ENCODE results near the gene HSPA1L.

The HSPA1L gene

GRCh38 chr6:31791324-31792089, 23.6 kb downstream of the HSPA1L start:
- TF ChIP-seq ZFX (IDR thresholded peaks at IDR 0.05) (no peak), CTCF (conservative IDR thresholded peaks at IDR 0.05) (peak; percentile 81; the same call in 1 of the 2 replicates)

GRCh38 chr6:31785475-31785874, 29.6 kb downstream of the HSPA1L start:
- TF ChIP-seq ZFX (IDR thresholded peaks at IDR 0.05) (no peak), CTCF (conservative IDR thresholded peaks at IDR 0.05) (no peak)
- no peak overlapping the region for H3K27ac ChIP-seq

More at GRCh38 chr6:31791324-31792089, 23.6 kb downstream of the HSPA1L start:
- no peak overlapping the region for H3K27ac ChIP-seq

- H3K27ac ChIP-seq, result no peak overlapping the region
- TF ChIP-seq CTCF (conservative IDR thresholded peaks at IDR 0.05) (no peak), ZFX (IDR thresholded peaks at IDR 0.05) (no peak)
These were observed 30.8 kb downstream of the HSPA1L start for GRCh38 chr6:31784098-31784925.

- H3K27ac ChIP-seq, result no peak overlapping the region
- TF ChIP-seq ZFX (IDR thresholded peaks at IDR 0.05) (no peak), CTCF (conservative IDR thresholded peaks at IDR 0.05) (no peak)
These were observed 32.8 kb downstream of the HSPA1L start for GRCh38 chr6:31782126-31782855.

- H3K27ac ChIP-seq, result no peak overlapping the region
- no peak for TF ChIP-seq ZFX (IDR thresholded peaks at IDR 0.05)
- TF ChIP-seq CTCF (conservative IDR thresholded peaks at IDR 0.05), result no peak
These were observed 33.6 kb downstream of the HSPA1L start for GRCh38 chr6:31781244-31782125.

GRCh38 chr6:31780507-31781243, 34.4 kb downstream of the HSPA1L start:
- TF ChIP-seq CTCF (conservative IDR thresholded peaks at IDR 0.05) (no peak), ZFX (IDR thresholded peaks at IDR 0.05) (no peak)
- H3K27ac ChIP-seq, result no peak overlapping the region
